Central memory CD4-positive, alpha-beta T cell (primary cell): Measurements from ENCODE around the gene TMEM231.
"Not testable (repeated sequence)": the region's sequence is repeated elsewhere in the genome, so short reads cannot be mapped to it uniquely, and the experiment has no call there.

Experiments
- DNase-seq: peaks from one replicate; pipeline ENCODE4 v3.0.0; 2022

Gene TMEM231

DNA sequence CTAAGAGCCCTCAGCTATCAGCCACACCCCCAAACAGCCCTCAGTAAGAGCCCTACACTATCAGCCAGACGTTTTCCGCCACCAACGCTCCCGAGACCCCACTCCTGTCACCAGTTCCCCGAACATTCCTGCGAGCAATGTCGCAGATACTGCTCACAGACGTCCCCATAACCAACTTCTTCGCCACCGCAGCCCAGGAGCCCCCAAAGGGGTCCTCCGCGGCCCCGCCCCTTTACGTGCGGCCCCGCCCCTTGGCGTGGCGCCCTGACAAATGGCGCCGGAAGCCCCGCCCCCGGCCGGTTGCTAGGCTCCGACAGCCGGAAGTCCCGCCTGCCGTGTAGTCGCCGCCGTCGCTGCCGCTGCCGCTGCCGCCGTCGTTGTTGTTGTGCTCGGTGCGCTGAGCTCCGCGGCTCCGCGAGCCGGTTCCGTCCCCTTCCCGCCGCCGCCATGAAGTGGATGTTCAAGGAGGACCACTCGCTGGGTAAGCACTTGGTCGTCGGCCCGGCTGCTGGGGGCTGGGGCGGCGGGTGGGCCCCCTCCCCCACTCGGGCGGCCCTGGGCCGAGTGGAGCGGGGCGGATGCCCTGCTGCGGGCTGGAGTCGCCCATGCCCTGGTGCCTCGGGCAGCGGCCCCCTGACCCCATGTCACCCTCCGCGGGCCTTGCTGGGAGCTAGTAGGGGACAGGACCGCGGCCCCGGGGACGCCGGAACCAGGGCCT lies 10.1 kb upstream of the TMEM231 start, which contains the start of gene GABARAPL2:
Gene GABARAPL2 (plus strand): TSS at position 340 of the 718 bp plus-strand sequence. CDS start 108 bp downstream, at position 448.
- peak; percentile 88 for DNase-seq

DNA sequence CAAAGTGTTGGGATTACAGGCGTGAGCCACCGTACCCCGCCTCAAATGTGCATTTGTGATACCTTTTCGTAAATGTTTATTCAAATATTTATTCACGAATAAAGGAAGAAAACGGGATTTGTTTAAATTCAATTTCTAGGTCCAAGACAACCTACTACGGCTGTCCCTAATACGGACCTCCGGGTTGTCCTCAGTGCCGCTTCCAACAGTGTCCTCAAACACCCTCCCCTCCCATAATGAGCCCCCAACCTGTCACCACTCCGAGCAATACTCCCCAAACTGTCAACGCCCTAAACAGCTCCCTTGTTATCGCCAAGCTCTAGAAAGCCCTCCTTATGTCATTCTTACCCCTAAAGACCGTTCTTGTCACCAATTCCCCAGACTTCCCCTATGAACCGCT lies 9.6 kb upstream of the TMEM231 start:
- no peak for DNase-seq

DNA sequence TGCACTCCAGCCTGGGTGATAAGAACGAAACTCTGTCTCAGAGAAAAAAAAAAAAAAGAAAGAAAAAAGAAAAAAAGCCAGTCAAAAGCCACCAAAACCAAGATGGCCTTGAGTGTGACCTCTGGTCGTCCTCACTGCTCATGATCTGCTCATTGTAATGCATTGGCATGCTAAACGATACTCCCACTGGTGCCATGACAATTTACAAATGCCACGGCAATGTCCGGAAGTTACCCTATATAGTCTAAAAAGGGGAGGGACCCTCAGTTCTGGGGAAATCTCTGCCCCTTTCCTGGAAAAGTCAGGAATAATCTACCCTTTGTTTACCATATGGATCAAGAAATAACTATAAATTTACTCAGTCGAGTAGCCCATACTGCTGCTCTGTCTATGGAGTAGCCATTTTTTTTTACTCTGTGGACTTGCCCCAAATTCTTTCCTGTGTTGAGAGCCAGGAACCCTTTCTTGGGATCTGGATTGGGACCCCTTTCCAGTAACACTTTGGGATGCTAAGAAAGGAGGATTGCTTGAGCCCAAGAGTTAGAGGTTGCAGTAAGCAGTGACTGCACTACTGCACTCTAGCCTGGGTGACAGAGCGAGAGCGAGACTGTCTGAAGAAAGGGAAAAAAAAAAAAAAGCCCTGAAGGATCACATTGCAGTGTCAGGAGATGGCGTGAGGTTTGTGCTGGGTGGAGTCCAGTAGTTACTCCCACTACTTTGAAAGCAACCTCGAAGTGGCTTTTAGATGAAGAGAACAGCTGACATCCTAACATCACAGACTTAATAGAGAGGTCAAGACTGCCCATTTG lies 3.7 kb upstream of the TMEM231 start:
- no peak for DNase-seq

DNA sequence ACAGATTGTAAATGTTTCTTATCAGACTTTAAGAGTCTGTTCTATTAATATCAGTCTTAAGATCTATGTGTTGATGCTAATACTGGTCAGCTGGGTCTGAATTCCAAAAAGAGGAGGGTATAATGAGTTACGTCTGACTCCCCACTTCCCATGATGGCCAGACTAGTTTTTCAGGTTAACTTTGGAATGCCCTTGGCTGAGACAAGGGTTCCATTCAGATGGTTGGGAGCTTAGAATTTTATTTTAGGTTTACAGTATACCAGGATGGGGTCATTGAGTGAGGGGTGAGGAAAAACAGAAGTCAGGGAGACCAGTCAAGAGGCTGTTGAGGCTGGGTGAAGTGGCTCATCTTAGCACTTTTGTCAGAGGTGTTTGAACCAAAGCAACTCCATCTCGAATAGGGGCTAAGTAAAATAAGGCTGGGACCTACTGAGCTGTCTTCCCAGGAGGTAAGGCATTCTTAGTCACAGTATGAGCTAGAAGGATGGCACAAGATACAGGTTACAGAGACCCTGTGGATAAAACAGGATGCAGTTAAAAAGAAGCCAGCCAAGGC lies 2.9 kb upstream of the TMEM231 start:
- DNase-seq = no peak

DNA sequence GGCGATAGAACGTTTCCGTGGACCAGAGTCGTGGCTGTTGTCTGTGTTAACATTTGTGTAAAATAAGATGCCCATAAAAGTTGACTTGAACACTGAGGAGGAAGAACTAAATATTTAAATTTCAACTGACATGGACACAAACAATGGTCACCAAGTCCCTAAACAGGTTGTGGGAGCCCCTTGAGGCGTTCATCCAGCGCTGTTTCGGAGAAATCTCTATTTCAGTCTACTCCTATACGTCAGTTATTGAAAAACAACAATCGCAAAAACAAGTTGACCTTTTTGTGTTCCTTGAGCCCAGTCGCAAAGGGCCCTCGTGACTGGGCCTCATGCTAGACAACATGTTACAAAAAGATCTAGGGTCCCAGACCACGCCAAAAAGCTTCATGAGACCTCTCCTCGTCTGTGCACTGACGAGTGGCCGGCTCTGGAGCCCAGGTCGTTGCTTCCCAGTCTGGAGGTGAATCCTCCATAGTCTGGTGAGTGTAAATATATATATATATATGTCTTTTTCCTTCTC lies 439 bp upstream of the TMEM231 start:
- no peak for DNase-seq

DNA sequence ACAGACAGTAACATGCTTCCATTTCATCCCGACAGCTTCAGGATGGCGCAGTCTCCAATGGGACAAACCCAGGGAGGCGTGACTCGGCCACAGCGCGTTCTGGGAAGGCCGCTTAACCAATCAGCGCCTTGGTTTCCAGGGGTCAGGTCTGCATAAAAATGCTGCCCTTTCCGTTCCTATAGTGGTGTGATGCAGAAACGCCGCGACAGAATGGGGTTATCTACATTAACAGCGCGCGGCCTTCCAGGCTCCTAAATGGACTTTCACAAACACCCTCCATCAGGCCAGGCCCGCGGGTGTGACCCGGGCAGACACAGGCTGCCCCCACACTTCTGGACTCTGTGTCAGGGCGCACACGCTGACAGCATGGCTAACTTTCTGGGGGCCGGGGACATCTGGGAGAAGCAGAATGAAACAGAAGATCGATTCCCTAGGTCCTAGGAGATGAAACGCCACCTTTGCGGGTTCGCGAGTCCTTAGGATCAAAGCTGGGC lies 792 bp downstream of the TMEM231 start:
- no peak for DNase-seq

DNA sequence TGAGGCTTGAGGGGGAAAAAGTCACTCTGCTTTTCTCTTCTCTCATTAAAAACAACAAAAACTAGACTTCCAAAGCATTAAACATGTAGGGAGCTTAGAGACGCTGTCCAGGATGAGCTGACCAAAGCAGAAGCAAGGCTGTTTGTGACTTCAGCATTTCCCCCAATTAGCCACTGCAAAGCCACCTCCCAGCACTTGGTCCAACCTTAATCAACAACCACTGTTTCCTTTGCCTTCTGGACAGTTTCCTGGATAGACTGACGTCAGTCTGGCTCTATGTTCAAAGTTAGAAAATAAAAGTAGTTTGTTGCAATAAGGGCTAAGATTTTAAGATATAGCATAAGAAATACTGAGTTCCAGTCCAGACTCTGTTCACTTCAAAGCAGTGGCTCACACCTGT lies 3.1 kb downstream of the TMEM231 start:
- DNase-seq = no peak

DNA sequence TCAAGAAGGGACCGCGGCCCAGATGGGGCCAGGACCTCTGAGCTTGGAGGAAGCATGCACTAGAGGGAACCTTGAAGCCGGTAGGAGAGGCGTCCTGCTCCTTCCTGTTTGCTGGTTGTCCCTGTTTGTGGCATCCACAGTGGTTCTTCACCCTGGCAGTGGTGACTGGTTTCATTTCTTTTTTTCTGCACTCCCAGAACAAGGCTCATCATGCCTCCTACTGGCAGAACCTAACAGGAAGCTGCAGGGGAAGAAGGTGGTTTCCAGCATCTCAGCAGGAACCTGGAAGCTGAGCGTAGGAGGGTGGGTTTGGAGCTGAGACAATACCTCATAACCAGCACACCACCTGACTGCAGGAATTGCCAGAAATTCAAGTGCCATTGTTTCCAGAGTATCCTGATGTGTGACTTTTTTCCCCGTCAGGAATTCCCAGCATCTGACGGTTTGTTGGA lies 5.8 kb downstream of the TMEM231 start:
- peak; percentile 11 for DNase-seq

DNA sequence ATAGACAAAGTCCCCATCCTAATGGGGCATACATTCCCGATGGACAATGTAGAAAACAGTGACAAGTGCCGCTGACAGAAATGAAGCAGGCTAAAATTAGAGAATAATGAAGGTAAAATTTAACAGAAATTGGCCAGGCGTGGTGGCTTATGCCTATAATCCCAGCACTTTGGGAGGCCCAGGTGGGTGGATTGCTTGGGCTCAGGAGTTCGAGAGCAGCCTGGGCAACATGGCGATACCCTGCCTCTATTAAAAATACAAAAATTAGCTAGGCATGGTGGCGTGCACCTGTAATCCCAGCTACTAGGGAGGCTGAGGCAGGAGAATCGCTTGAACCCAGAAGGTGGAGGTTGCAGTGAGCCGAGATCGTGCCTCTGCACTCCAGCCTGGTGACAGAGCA lies 7.6 kb downstream of the TMEM231 start:
- DNase-seq = not testable (repeated sequence)

DNA sequence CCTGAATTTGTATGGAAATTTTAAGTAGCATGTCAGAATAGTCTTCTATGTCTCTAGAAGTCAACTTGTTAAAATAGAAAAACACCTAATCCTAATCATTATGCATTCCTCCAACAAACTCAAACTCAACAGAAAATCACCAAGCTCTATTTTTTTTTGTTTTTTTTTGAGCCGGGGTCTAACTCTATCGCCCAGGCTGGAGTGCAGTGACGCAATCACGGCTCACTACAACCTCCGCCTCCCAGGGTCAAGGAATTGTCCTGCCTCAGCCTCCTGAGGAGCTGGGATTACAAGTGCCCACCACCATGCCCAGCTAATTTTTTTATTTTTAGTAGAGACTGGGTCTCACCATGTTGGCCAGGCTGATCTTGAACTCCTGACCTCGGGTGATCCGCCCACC lies 9.8 kb downstream of the TMEM231 start:
- no peak for DNase-seq

DNA sequence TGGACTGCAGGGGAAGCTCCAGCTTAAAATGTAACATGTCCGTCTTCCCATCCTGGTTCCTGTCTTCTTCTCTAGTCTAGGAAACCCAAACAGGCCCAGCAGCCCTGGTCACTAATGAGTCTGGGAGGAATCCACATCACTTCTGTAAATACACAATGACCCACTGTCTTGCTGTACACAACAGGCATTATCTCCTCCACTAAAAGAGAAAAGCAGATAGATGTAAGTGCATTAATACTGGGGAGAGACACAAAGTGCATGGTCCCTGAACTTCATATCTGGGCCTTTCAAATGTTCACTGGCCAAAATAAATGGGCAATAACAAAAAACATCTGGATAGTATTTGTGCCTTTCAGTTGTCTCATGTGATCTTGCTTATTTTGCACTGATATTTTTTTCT lies 10.2 kb downstream of the TMEM231 start:
- DNase-seq = not testable (repeated sequence)

DNA sequence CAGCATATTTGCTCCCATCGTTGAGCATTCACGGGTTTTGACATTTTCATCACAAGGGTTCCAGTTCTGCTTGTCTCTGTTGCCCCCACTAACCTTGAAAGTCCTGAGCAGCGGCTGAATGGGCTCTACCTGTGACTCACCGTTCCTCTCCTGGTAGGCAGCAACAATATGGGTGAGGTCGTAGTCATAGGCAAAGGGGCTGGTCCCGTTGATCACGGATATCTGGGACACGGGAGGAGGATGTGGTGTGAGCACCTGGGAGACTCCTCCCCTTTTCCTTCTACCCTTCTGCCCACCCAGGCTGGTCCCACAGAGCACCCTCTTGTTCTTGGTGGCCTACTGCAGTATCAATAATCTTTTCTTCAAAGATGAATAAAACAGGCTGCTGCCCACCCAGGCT lies 13.6 kb downstream of the TMEM231 start:
- DNase-seq = not testable (repeated sequence)

DNA sequence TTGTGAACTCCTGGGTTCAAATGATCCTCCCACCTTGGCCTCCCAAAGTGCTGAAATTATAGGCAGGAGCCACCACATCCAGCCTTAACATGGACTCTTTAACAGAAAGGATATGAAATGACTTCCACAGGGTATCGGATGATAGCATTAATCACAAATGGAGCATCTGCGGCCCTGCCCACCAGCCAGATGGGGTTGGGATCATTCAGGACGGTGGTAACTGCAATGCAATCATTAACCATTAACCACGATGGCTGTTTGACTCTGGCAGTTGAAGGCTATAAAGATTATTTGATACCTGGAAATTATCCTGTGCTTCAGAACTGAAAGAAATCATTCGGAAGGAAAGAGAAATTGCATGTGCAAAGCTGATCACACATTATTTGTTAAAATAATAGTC lies 14.8 kb downstream of the TMEM231 start:
- DNase-seq = no peak

DNA sequence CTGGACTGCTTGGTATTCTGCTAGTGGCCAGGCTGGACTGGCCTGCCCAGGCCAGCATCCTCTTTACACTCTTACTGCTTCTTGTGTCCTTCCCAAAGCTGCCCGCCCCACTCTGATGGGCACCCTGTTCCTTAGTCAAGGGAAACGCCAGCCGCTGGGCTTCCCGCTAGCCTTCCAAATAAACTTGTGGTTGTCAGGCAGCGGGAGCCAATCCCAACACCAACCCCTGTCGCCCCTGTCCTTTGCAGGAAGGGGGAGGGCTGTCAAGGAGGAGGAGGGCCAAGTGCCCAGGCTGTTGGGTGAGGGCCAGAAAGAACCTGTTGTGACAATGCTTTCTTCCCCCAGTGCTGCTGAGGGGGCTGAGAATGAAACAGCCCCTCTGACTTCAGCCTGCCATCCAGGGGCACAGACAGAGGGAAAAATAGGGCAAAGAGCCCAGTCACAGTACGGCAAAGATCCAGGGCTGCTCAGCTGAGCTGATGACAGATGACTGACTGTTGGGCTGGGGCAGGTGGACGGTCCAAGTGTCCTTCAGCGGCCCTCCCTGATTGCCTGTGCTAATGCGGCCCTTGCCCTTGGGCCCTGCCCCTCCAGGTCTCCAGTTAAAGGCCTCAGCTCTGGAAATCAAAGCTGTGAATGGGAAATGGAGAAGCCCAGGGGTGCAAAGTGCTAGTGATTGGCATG lies 17.0 kb downstream of the TMEM231 start:
- not testable (repeated sequence) for DNase-seq

DNA sequence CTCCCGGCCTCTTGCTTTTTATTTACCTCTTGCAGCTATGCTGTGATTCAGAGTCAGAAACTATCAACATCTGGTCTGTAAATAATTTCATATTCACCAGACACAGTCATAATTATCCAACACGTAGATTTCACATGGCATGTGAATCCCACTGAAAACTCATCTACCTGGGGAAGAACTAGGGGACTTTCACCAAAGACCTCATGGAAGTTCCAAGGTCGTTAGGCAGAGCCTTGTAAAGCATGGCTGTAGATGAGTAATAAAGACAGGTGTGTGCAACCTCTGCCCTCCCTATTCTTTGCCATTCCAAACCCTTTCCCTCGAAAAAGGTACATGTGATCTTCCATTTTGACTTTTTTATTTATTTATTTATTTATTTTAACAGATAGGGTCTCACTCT lies 18.3 kb downstream of the TMEM231 start:
- DNase-seq = no peak

DNA sequence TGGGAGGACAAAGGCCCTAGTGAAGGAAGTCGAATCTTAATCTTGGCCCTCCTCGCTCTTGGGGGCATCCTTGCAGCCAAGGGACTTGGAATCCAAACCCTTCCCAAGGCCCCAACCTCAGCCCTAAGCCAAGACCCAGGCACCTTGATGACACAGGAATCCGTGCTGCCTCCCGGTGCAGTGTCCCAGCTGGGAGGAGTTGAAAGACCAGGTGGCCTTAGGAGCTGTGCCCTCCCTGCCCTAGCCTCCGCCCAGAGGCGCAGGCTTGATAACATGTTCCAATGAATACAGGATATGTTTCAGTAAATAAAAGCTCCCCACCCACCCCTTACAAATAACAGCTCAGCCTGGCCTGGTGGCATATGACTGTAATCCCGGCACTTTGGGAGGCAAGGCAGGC lies 20.2 kb downstream of the TMEM231 start, which contains the start of gene CHST5:
Gene CHST5 (minus strand): TSS at position 208 of the 400 bp plus-strand sequence. CDS start 5,724 bp downstream, outside the sequence.
- no peak for DNase-seq

DNA sequence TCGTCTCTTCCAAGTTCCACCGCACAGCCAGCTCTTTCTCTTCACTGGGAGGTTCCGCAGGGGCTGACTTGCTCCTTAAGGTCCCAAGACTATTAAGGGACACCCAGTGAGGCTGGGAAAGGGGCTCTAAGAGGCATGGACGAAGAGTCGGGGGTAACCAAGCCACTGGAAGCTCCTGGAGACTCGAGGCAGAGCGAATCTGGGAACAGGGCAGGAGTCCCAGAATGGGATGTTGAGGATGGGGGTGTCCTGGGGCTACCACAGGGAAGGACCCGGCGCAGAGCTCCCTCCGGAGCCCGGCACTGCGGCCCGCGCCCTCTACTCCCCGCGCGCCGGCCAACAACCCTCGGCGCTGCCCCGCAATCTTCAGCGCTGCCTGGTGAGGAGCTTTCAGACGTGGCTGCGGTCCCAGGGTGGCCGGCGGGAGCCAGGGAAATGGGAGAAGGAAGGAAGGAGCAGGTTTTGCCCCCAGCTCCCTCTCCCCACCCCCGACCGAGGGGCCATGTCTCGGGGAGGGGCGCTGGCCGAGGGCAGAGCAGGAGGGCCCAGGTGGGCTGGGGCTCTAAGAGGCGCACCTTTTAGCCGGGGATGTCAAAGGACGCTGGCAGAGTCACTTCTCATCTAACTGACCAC lies 20.7 kb downstream of the TMEM231 start:
- no peak for DNase-seq

DNA sequence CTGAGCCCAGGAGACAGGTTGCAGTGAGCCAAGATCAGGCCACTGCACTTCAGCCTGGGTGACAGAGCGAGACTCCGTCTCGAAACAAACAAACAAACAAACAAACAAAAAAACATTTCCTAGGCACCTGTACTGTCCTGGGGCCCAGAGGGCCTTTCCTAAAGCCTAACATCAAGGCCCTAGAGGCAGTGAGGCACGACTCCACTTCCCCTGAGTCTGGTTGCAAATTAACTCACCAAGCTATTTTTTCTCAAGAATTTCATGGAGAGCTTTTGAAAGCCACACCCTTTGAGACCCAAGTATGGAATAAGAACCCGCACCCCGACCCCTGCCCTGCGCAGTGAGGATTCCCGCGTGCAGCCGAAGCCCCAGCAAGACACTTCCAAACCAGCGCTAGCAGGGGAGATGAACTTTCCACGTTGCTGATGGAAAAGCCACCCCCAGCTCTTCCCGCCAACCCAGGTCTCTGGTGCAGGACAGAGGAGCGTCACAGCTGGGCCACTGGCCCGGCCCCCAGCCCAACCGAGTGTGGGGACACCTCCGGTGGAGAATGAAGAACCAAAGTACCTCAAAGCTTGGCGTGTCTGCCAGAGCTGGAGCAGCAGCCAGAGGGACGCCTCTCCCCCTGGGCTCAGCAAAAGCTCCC lies 21.4 kb downstream of the TMEM231 start:
- no peak for DNase-seq

DNA sequence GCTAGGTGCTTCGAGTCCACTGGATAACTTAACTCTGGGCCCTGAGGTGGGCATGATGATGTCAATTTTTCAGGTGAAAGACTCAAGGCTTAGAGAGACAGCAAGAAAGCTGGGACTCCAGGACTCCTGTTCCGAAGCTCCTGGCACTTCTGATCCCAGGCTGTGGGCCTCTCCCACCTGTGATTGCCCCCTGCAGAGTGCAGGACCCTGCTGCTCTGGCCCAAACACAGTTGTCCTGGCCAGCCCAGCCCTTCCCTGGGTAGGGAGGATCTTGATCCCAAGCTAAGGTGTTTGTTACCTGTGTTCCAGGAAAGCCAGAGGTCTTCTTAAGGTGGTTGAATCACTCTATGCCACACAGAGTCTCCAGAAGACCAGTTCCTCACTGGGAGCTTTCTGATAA lies 23.3 kb downstream of the TMEM231 start:
- no peak for DNase-seq

DNA sequence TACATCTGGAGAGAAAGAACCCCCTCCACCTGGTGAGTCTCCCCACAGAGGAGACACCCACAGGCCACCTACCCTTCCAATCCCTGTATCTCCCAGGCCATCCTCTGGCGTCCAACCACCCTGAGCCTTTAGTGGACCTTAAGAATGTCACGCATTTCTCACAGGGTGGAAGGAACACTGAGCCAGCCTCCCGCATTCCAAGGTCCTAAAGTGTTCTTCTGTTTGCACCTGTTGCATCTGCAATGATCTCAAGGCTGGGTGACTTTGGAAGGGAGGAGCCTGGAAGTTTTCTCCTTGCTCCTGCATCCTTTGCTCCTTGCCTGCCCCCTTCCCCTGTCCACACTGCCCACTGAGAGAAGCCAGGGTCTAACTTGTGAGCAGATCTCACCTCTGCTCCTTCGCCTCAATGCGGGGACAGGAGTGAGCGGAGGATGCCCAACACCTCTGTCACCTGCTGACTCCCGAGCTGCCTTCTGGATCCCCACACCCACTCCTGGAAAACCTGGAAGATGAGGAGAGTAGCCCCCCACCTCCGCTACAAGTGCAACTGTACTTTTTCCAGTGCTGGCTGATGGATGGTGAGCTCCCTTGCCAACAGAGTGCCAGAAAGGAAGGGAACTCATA lies 23.8 kb downstream of the TMEM231 start:
- no peak for DNase-seq

DNA sequence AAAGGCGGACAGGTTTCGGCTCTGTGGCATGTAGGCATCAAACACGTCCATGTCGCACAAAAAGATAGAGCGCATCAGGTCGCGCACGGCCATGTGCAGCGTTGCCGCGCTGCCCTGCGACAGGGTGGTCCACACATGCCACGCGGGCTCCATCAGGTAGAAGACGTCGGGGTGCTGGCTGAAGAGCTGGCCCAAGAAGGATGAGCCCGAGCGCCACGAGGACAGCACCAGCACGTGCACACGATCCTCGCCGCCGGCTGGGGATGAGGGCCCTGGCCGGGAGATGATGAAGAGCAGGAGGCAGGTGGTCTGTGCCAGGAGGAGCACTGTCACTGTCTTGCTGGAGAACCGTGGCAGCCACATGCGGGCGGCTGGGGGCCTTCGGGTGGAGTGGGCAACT lies 26.1 kb downstream of the TMEM231 start:
- DNase-seq = no peak
